ENCODE results near the gene LHPP. TPM values are rescaled to one million over a fixed set of nuclear protein-coding genes. Genes with fewer than 3 reads are reported as not detected.

Gene LHPP
- total RNA-seq, 4 donors from 2014 or later = 34.2 to 76.7 (median 38.2) TPM

DNA sequence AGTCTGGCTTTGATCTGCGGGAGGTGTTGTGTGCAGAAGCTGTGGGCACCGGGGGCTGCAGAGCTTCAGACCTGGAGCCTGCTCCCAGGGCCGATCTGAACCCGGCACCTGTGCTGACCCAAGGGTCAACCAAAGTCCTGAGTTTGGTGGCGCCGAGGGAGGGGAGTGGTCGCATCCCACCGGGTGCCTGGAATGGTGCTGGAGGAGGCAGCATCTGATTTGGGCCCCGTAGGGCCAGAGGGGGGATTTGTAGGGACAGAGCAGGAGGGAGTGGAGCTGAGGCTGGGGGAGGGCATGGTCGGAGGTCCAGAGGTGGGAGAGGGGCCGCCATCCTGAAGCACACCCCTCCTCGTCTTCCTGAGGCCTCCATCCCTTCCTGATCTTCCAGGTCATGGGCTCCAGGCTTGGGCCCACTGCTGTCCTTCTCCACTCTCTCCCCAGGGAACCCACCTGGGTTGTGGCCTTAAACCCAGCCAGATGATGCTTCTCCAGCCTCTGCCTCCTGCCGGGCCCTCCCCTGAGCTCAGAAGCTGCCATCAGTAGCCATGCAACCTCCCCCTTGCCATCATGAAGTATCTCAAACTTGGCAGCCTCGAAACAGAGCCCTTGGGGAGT is 112.9 kb downstream of the LHPP start:
- DNase-seq = peak in 1 of 3 donors; percentile 34
- TF ChIP-seq, protein P1, sequence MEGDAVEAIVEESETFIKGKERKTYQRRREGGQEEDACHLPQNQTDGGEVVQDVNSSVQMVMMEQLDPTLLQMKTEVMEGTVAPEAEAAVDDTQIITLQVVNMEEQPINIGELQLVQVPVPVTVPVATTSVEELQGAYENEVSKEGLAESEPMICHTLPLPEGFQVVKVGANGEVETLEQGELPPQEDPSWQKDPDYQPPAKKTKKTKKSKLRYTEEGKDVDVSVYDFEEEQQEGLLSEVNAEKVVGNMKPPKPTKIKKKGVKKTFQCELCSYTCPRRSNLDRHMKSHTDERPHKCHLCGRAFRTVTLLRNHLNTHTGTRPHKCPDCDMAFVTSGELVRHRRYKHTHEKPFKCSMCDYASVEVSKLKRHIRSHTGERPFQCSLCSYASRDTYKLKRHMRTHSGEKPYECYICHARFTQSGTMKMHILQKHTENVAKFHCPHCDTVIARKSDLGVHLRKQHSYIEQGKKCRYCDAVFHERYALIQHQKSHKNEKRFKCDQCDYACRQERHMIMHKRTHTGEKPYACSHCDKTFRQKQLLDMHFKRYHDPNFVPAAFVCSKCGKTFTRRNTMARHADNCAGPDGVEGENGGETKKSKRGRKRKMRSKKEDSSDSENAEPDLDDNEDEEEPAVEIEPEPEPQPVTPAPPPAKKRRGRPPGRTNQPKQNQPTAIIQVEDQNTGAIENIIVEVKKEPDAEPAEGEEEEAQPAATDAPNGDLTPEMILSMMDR (IDR thresholded peaks at IDR 0.05) = no peak
- no peak for TF ChIP-seq POLR2A (IDR thresholded peaks at IDR 0.05)
- Histone ChIP-seq H3K27me3 (no peaks in the 10 kb centered on the region), H3K9me3 (no peaks in the 10 kb centered on the region), H3K4me1 (peaks cover 0 to 4% (median 0%) of the 10 kb centered on the region in 4 donors), H3K36me3 (no peaks in the 10 kb centered on the region), H3K27ac (no peak overlapping the region), H3K4me3 (no peak overlapping the region)

DNA sequence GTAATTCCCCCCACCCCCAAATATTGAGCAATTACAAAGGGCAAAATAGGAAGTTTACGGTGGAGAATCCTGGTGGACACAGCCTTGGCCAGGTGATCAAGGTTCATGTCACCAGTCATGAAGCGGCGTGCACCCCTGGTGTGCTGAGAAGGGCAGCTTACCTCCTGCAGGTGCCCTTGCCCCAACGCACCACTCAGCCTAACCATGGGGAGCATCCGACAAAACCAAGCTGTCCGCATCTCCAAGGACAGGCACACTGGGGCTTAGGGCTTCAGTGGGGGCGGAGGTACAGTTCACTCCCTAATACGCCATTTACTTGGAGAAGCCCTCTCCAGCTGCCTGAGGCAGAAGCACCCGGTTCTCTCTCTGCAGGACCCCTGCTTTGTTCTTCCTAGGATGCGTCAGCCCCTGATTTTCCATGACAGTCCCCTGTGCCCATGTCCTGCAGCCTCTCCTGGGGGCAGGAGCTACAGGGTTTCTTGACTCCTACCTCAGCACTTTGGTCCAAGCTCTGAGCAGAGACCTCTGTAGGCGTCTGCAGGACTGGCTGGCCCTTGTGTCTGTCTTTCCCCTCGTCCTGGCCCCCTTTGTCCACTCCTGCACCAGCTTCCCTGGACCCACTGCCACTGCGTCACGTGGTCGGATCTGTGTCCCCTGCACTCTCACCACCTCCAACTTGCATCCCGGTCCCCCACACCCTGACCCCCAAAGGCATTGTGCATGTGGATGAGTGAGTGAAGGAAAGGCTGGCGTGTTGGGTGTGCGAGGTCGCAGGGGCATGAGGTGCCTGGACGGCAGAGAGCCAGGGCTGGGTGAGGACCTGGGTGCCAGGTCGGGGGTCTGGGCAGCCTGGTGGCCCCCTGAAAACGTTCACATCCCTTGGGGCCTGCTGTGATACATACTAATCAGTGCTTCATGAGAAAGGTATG is 113.7 kb downstream of the LHPP start:
- peak in 1 of 3 donors; percentile 43 for DNase-seq
- Histone ChIP-seq H3K4me3 (no peak overlapping the region), H3K9me3 (peaks cover 0 to 4% (median 0%) of the 10 kb centered on the region in 4 donors), H3K27ac (no peak overlapping the region), H3K4me1 (no peaks in the 10 kb centered on the region), H3K27me3 (no peaks in the 10 kb centered on the region), H3K36me3 (no peaks in the 10 kb centered on the region)
- no peak for TF ChIP-seq POLR2A (IDR thresholded peaks at IDR 0.05)
- TF ChIP-seq, protein P1 (IDR thresholded peaks at IDR 0.05) = no peak

- Histone ChIP-seq H3K27ac (no peak overlapping the region), H3K9me3 (peaks cover 0 to 4% (median 0%) of the 10 kb centered on the region in 4 donors), H3K36me3 (no peaks in the 10 kb centered on the region), H3K4me3 (no peak overlapping the region), H3K27me3 (no peaks in the 10 kb centered on the region), H3K4me1 (no peaks in the 10 kb centered on the region)
- peak in 1 of 3 donors; percentile 33 for DNase-seq
- TF ChIP-seq, protein P1 (IDR thresholded peaks at IDR 0.05) = no peak
- no peak for TF ChIP-seq POLR2A (IDR thresholded peaks at IDR 0.05)
Measured at GRCh38 chr10:124576526-124577420, 115.2 kb downstream of the LHPP start.

- Histone ChIP-seq H3K4me3 (no peak overlapping the region), H3K27me3 (no peaks in the 10 kb centered on the region), H3K36me3 (no peaks in the 10 kb centered on the region), H3K9me3 (peaks cover 0 to 4% (median 0%) of the 10 kb centered on the region in 4 donors), H3K27ac (no peak overlapping the region), H3K4me1 (no peaks in the 10 kb centered on the region)
- TF ChIP-seq POLR2A (IDR thresholded peaks at IDR 0.05) = no peak
- TF ChIP-seq, protein P1 (IDR thresholded peaks at IDR 0.05) = no peak
- peak in 1 of 3 donors; percentile 5 for DNase-seq
Measured at GRCh38 chr10:124577651-124578050, 116.0 kb downstream of the LHPP start.

Data from Peyer's patch (tissue), 4 donors.